Neuronal stem cell (in vitro differentiated cells): ENCODE data around the gene FAM193A.

ENCODE experiments used
- DNase-seq: peaks from one replicate; pipeline ENCODE4 v3.0.0-alpha.2; 2013; ENCODE audit warnings: low spot score
- H2AFZ ChIP-seq: one replicate; pipeline ENCODE4 v1.6.1; 2013; ENCODE audit warnings: mild to moderate bottlenecking, low read length, inconsistent platforms
- H2AK5ac ChIP-seq: 2 replicates; pipeline ENCODE4 v1.6.1; 2013; ENCODE audit warnings: low read depth, mild to moderate bottlenecking, inconsistent platforms, low read length, moderate library complexity, mixed read lengths
- H2BK120ac ChIP-seq: 2 replicates; pipeline ENCODE4 v1.6.1; 2013; ENCODE audit warnings: low read depth, mild to moderate bottlenecking, inconsistent platforms, low read length, moderate library complexity, mixed read lengths
- H2BK12ac ChIP-seq: one replicate; pipeline ENCODE4 v1.6.1; 2013; ENCODE audit warnings: low read length, inconsistent platforms
- H2BK15ac ChIP-seq: 2 replicates; pipeline ENCODE4 v1.6.1; 2013; ENCODE audit warnings: mild to moderate bottlenecking, low read length, inconsistent platforms, mixed read lengths
- H2BK5ac ChIP-seq: one replicate; pipeline ENCODE4 v1.6.1; 2013; ENCODE audit warnings: inconsistent platforms, mild to moderate bottlenecking, low read length, moderate library complexity
- H3K14ac ChIP-seq: one replicate; pipeline ENCODE4 v1.6.1; 2013; ENCODE audit warnings: low read length, inconsistent platforms
- H3K18ac ChIP-seq: 2 replicates; pipeline ENCODE4 v1.6.1; 2013; ENCODE audit warnings: low read length, inconsistent platforms
- H3K23ac ChIP-seq: 2 replicates; pipeline ENCODE4 v1.6.1; 2013; ENCODE audit warnings: low read depth, mild to moderate bottlenecking, mixed read lengths, low read length, inconsistent platforms; ENCODE audit not compliant: poor library complexity
- H3K27ac ChIP-seq: replicated peaks from 3 replicates; pipeline ENCODE4 v1.5.1; 2013; ENCODE audit warnings: low read length, inconsistent platforms
- H3K27me3 ChIP-seq, 3 experiments: 2 replicates each; pipeline ENCODE4 v1.6.1; 2013; ENCODE audit warnings: low read length in 3 of 3, mild to moderate bottlenecking in 2 of 3, inconsistent platforms in 1 of 3, low read depth in 1 of 3, mixed read lengths in 1 of 3, moderate library complexity in 1 of 3; ENCODE audit not compliant: control insufficient read depth in 3 of 3, insufficient read depth in 3 of 3
- H3K36me3 ChIP-seq, 2 donors: replicated peaks in 1 of 2; 2 replicates each; pipeline ENCODE4 v1.6.1; 2013; ENCODE audit warnings: low read length in 2 of 2; ENCODE audit not compliant: control insufficient read depth in 2 of 2, insufficient read depth in 2 of 2
- H3K4ac ChIP-seq: 2 replicates; pipeline ENCODE4 v1.6.1; 2013; ENCODE audit warnings: inconsistent platforms, mild to moderate bottlenecking, low read length, moderate library complexity
- H3K4me1 ChIP-seq, 2 donors: 1 replicate in 1 of 2; 2 replicates in 1 of 2; pipeline ENCODE4 v1.6.1; 2013; ENCODE audit warnings: low read length in 2 of 2, low read depth in 1 of 2; ENCODE audit not compliant: control insufficient read depth in 2 of 2, insufficient read depth in 1 of 2
- H3K4me2 ChIP-seq: one replicate; pipeline ENCODE4 v1.6.1; 2013; ENCODE audit warnings: mild to moderate bottlenecking, low read length, inconsistent platforms; ENCODE audit not compliant: insufficient read depth, poor library complexity, severe bottlenecking
- H3K4me3 ChIP-seq, 2 donors: 2 replicates each; pipeline ENCODE4 v1.5.1; 2013; ENCODE audit warnings: low read length in 2 of 2, mild to moderate bottlenecking in 2 of 2, inconsistent platforms in 1 of 2, moderate library complexity in 1 of 2
- H3K79me1 ChIP-seq: one replicate; pipeline ENCODE4 v1.6.1; 2013; ENCODE audit warnings: low read depth, mild to moderate bottlenecking, inconsistent platforms, low read length, moderate library complexity
- H3K9ac ChIP-seq: one replicate; pipeline ENCODE4 v1.6.1; 2013; ENCODE audit warnings: mild to moderate bottlenecking, low read depth, low read length, inconsistent platforms; ENCODE audit not compliant: poor library complexity
- H3K9me3 ChIP-seq, 2 donors: replicated peaks in 1 of 2; 2 replicates each; pipeline versions ENCODE3 to v1.6.1; 2013; ENCODE audit warnings: low read length in 2 of 2, mild to moderate bottlenecking in 2 of 2, inconsistent platforms in 1 of 2, low read depth in 1 of 2, mixed read lengths in 1 of 2, moderate library complexity in 1 of 2; ENCODE audit not compliant: control insufficient read depth in 2 of 2, insufficient read depth in 1 of 2
- H4K8ac ChIP-seq: one replicate; pipeline ENCODE4 v1.6.1; 2013; ENCODE audit warnings: low read depth, mild to moderate bottlenecking, inconsistent platforms, low read length, moderate library complexity
- H4K91ac ChIP-seq: one replicate; pipeline ENCODE4 v1.6.1; 2013; ENCODE audit warnings: low read length, low read depth, mild to moderate bottlenecking, inconsistent platforms; ENCODE audit not compliant: poor library complexity
- WGBS, 2 donors: extraction: QIAGEN DNeasy Blood & Tissue Kit; methylation state at CpG; one replicate each; pipeline ENCODE4 v1.1.7; 2013; ENCODE audit warnings: missing lambda C conversion rate in 2 of 2, mixed read lengths in 1 of 2; ENCODE audit not compliant: insufficient read length in 2 of 2, insufficient replicate concordance in 1 of 2; ENCODE audit errors: extremely low coverage in 2 of 2; 5-methylcytosine and 5-hydroxymethylcytosine counted together

The FAM193A gene

GRCh38 chr4:2579910-2580309, 43.5 kb downstream of the FAM193A start:
- H3K4ac ChIP-seq: no peak overlapping the region

GRCh38 chr4:2583092-2583491, 46.6 kb downstream of the FAM193A start:
- H3K4me3 ChIP-seq: no peak overlapping the region
- H2AFZ ChIP-seq: no peak overlapping the region
- H2BK15ac ChIP-seq: no peak overlapping the region
- no peak overlapping the region for H3K9ac ChIP-seq
- H3K27me3 ChIP-seq: no peaks in the 10 kb centered on the region
- no peak overlapping the region for H3K23ac ChIP-seq
- H4K8ac ChIP-seq: no peak overlapping the region
- no peak overlapping the region for H2BK5ac ChIP-seq
- H3K9me3 ChIP-seq: peaks cover 4 to 10% of the 10 kb centered on the region in 2 donors
- H2BK12ac ChIP-seq: no peak overlapping the region
- no peak overlapping the region for H3K4me2 ChIP-seq
- H3K27ac ChIP-seq: peak overlapping the region; percentile 25
- H3K4me1 ChIP-seq: peaks cover 5 to 12% of the 10 kb centered on the region in 2 donors
- H3K36me3 ChIP-seq: peaks cover 0 to 3% of the 10 kb centered on the region in 2 donors
- H3K18ac ChIP-seq: no peak overlapping the region
- WGBS, 2 donors: no CpG with 5 or more reads among the region's 4 CpGs
- no peak overlapping the region for H2BK120ac ChIP-seq
- H2AK5ac ChIP-seq: no peak overlapping the region
- no peak overlapping the region for H3K14ac ChIP-seq
- H4K91ac ChIP-seq: no peak overlapping the region
- no peak overlapping the region for H3K4ac ChIP-seq
- peaks cover 6% of the 10 kb centered on the region for H3K79me1 ChIP-seq
- DNase-seq: no peak

More at GRCh38 chr4:2579910-2580309, 43.5 kb downstream of the FAM193A start:
- no peaks in the 10 kb centered on the region for H3K27me3 ChIP-seq
- H2AFZ ChIP-seq: no peak overlapping the region
- H3K18ac ChIP-seq: no peak overlapping the region
- H2BK12ac ChIP-seq: no peak overlapping the region
- H3K79me1 ChIP-seq: peaks cover 7% of the 10 kb centered on the region
- H3K4me2 ChIP-seq: no peak overlapping the region
- no peak overlapping the region for H3K14ac ChIP-seq
- no peak overlapping the region for H2BK120ac ChIP-seq
- H2BK5ac ChIP-seq: no peak overlapping the region
- no peak overlapping the region for H2BK15ac ChIP-seq
- H4K8ac ChIP-seq: no peak overlapping the region
- no peak overlapping the region for H3K23ac ChIP-seq
- no peak overlapping the region for H2AK5ac ChIP-seq
- DNase-seq: no peak
- no CpG with 5 or more reads among the region's 5 CpGs for whole genome bisulfite sequencing, 2 donors
- H3K27ac ChIP-seq: no peak overlapping the region
- no peak overlapping the region for H3K9ac ChIP-seq
- peaks cover 2 to 12% of the 10 kb centered on the region in 2 donors for H3K4me1 ChIP-seq
- no peak overlapping the region for H3K4me3 ChIP-seq
- peaks cover 2 to 14% of the 10 kb centered on the region in 2 donors for H3K36me3 ChIP-seq
- peaks cover 6 to 10% of the 10 kb centered on the region in 2 donors for H3K9me3 ChIP-seq
- H4K91ac ChIP-seq: no peak overlapping the region

GRCh38 chr4:2583517-2583916, 47.1 kb downstream of the FAM193A start:
- Histone ChIP-seq H3K27ac (no peak overlapping the region), H3K14ac (no peak overlapping the region), H2BK12ac (no peak overlapping the region), H2AFZ (no peak overlapping the region), H3K18ac (no peak overlapping the region), H3K36me3 (peaks cover 0 to 3% of the 10 kb centered on the region in 2 donors), H2AK5ac (no peak overlapping the region), H3K4ac (no peak overlapping the region), H3K23ac (no peak overlapping the region), H2BK15ac (no peak overlapping the region), H3K4me2 (no peak overlapping the region), H3K9me3 (peaks cover 4 to 10% of the 10 kb centered on the region in 2 donors), H2BK5ac (no peak overlapping the region), H3K79me1 (peaks cover 8% of the 10 kb centered on the region), H4K91ac (no peak overlapping the region), H3K4me3 (no peak overlapping the region), H4K8ac (no peak overlapping the region), H2BK120ac (no peak overlapping the region), H3K9ac (no peak overlapping the region), H3K27me3 (no peaks in the 10 kb centered on the region), H3K4me1 (peaks cover 5 to 12% of the 10 kb centered on the region in 2 donors)
- WGBS, 2 donors: no CpG with 5 or more reads among the region's 4 CpGs
- no peak for DNase-seq

GRCh38 chr4:2586502-2586901, 50.1 kb downstream of the FAM193A start:
- Histone ChIP-seq H3K18ac (no peak overlapping the region), H2BK15ac (no peak overlapping the region)
- WGBS, 2 donors: no CpG with 5 or more reads among the region's 5 CpGs

More at GRCh38 chr4:2586502-2586901, 50.1 kb downstream of the FAM193A start:
- no peak overlapping the region for H2BK120ac ChIP-seq
- no peak overlapping the region for H3K4me2 ChIP-seq
- H3K23ac ChIP-seq: no peak overlapping the region
- H2BK5ac ChIP-seq: no peak overlapping the region
- DNase-seq: no peak
- H3K9me3 ChIP-seq: no peaks in the 10 kb centered on the region
- H2BK12ac ChIP-seq: no peak overlapping the region
- H3K4ac ChIP-seq: no peak overlapping the region
- H3K4me3 ChIP-seq: no peak overlapping the region
- peaks cover 5% of the 10 kb centered on the region for H3K79me1 ChIP-seq
- H3K27ac ChIP-seq: no peak overlapping the region
- H4K91ac ChIP-seq: no peak overlapping the region
- no peak overlapping the region for H2AFZ ChIP-seq
- no peak overlapping the region for H3K9ac ChIP-seq
- no peaks in the 10 kb centered on the region for H3K36me3 ChIP-seq
- no peak overlapping the region for H2AK5ac ChIP-seq
- H3K14ac ChIP-seq: no peak overlapping the region
- H3K4me1 ChIP-seq: peaks cover 11 to 16% of the 10 kb centered on the region in 2 donors
- H4K8ac ChIP-seq: no peak overlapping the region
- no peaks in the 10 kb centered on the region for H3K27me3 ChIP-seq
